ENCODE measurements around the gene FNDC3B. TPM values are rescaled to one million over a fixed set of nuclear protein-coding genes. Genes with fewer than 3 reads are reported as not detected.
A peak's percentile ranks its signal among the peaks of the same experiment; 100 is the strongest.

The FNDC3B gene
- total RNA-seq, 4 donors from 2014 or later: 59.8 to 72.6 (median 65.6) TPM

DNA sequence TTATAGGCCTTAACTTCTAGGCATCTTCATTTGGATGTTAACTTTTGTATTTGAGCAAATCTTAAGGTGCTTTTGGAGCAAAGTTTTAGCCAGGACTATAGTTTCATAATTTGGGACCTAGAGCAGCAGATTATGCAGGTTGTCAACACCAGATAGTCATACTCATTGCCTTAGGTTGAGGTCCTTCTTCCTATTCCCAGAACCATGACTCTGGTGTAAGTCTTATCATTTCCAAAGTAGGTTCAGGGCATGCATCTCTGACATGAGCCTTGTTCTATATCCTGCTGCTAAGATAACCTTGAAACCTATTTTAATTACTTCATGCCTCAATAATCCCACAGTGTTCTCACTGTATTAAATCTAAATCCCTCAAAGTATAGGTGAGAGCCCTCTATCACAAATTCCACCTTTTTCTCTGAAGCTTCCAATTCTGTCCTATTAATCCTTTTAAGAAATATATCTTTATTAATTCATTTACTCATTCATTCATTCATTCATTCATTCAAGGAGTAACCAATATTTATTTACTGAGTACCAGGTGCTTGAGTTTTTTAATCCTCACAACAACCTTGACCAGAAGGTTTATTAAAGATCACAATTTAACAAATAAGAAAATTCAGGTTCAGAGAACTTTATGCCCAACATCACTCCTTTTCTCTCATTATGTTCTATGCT is 2.7 kb upstream of the FNDC3B start:
- no peak for DNase-seq (ENCODE audit: extremely low spot score)
- Histone ChIP-seq H3K9me3 (no peaks in the 10 kb centered on the region), H3K4me1 (peaks cover 9 to 14% (median 12%) of the 10 kb centered on the region in 4 donors), H3K27ac (replicated peaks in 1 of 4) (no peak overlapping the region), H3K27me3 (no peaks in the 10 kb centered on the region), H3K36me3 (no peaks in the 10 kb centered on the region), H3K4me3 (no peak overlapping the region)
- intact Hi-C loops (cut with DNase I): loop anchor here (5.0 kb wide), 1 partner anchor 306 kb away; no protein-coding TSS in a partner anchor
- no peak for TF ChIP-seq POLR2AphosphoS5 (IDR thresholded peaks at IDR 0.05)
- TF ChIP-seq EP300 (IDR thresholded peaks at IDR 0.05): no peak
- TF ChIP-seq POLR2A (IDR thresholded peaks at IDR 0.05; ENCODE audit: low read depth): no peak
- TF ChIP-seq, protein P1, sequence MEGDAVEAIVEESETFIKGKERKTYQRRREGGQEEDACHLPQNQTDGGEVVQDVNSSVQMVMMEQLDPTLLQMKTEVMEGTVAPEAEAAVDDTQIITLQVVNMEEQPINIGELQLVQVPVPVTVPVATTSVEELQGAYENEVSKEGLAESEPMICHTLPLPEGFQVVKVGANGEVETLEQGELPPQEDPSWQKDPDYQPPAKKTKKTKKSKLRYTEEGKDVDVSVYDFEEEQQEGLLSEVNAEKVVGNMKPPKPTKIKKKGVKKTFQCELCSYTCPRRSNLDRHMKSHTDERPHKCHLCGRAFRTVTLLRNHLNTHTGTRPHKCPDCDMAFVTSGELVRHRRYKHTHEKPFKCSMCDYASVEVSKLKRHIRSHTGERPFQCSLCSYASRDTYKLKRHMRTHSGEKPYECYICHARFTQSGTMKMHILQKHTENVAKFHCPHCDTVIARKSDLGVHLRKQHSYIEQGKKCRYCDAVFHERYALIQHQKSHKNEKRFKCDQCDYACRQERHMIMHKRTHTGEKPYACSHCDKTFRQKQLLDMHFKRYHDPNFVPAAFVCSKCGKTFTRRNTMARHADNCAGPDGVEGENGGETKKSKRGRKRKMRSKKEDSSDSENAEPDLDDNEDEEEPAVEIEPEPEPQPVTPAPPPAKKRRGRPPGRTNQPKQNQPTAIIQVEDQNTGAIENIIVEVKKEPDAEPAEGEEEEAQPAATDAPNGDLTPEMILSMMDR (IDR thresholded peaks at IDR 0.05): no peak

DNA sequence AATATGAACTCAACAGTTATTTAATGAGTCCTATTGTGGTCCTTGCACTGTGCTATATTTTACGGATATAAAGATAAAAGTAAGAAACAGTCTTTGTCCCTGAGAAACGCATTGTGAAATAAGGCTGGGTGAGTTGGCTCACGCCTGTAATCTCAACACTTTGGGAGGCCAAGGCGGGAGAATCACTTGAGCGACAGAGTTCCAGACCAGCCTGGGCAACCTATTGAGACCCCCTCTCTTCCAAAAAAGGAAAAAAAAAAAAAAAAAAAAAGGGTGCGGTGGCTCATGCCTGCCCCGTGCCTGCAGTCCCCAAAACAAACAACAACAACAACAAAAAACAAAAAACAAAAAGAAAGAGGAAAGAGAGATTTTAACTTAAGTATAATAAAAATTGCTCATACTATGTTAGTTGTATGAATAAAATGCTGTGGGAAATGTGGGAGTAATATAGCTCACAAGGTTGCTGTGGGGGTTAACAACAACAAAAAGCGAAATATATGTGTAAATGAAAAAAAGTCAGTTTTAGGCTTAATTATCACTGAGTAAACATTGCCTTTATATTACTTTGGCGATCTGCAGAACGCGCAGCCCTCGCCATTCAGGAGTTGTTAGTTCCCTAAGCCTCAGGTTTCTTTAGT is 461 bp upstream of the FNDC3B start:
- DNase-seq (ENCODE audit: extremely low spot score): no peak
- TF ChIP-seq POLR2A (IDR thresholded peaks at IDR 0.05; ENCODE audit: low read depth): no peak
- no peak for TF ChIP-seq EP300 (IDR thresholded peaks at IDR 0.05)
- peaks cover 22 to 36% (median 33%) of the 10 kb centered on the region in 4 donors for H3K4me1 ChIP-seq
- WGBS: 32% methylated on average over 12 of the region's 12 CpGs
- intact Hi-C loops (cut with DNase I): loop anchor here (5.0 kb wide), 1 partner anchor 303 kb away; no protein-coding TSS in a partner anchor
- no peaks in the 10 kb centered on the region for H3K36me3 ChIP-seq
- H3K27ac ChIP-seq (replicated peaks in 1 of 4): peak overlapping the region; percentile 96 to 100 (median 98)
- peak overlapping the region; percentile 82 to 99 (median 98) for H3K4me3 ChIP-seq
- H3K9me3 ChIP-seq: no peaks in the 10 kb centered on the region
- no peaks in the 10 kb centered on the region for H3K27me3 ChIP-seq

DNA sequence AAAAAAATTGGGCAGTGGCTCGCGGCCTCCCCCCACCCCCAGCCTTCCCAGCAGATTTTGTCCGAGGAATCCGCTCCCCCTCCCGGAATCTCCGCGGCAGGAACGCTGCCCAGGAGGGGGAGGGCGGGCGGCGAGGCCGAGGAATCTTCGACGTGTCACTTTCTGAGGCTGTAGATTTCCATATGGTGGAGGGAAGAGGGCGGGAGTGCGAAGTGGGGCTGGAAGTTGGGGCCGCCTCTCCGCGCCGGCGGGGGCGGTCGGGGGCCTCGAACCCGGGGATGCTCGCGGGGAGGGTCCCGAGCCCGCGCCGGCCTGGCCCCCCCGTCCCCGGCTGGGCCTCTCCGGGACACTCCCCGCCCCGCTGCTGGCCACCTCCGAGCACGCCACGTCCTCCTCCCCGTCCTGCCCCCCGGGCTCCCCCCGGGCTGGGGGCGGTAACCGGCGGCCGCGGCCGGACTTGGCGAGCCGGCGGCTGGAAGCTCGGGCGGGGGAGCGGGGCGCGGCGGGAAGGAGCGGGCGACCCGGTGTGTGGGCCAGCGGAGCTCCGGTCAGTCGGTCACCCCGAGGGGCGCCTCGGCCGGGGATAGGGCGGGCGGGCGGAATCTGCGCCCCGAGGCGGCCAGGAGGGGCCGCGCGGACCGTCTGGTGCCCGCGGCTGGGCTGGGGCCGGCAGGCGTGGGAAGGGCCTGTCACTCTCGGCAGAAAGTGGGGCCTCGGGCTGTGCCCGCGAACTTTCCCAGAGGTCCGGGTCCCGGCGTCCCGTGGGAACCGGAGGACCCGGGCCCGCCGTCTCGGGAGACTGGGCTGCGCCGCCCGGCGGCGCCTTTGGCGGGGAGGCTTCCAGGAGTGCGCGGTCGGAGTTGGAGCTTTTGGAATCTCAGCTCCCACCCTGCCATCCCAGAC is 951 bp downstream of the FNDC3B start:
- Histone ChIP-seq H3K27me3 (no peaks in the 10 kb centered on the region), H3K36me3 (no peaks in the 10 kb centered on the region), H3K27ac (replicated peaks in 1 of 4) (peak overlapping the region; percentile 96 to 100 (median 98)), H3K4me3 (peak overlapping the region; percentile 82 to 99 (median 98)), H3K9me3 (no peaks in the 10 kb centered on the region), H3K4me1 (peaks cover 34 to 50% (median 47%) of the 10 kb centered on the region in 4 donors)
- 0% methylated on average over 19 of the region's 103 CpGs for WGBS
- no peak for DNase-seq (ENCODE audit: extremely low spot score)
- peak; percentile 76 to 79 for TF ChIP-seq POLR2AphosphoS5 (IDR thresholded peaks at IDR 0.05)
- TF ChIP-seq EP300 (IDR thresholded peaks at IDR 0.05): peak; percentile 28
- TF ChIP-seq, protein P1 (IDR thresholded peaks at IDR 0.05): peak; percentile 19 to 30 (median 29)
- TF ChIP-seq POLR2A (IDR thresholded peaks at IDR 0.05; ENCODE audit: low read depth): peak; percentile 44
- intact Hi-C loops (cut with DNase I): loop anchor here (10.0 kb wide), 1 partner anchor 164 kb away; no protein-coding TSS in a partner anchor

DNA sequence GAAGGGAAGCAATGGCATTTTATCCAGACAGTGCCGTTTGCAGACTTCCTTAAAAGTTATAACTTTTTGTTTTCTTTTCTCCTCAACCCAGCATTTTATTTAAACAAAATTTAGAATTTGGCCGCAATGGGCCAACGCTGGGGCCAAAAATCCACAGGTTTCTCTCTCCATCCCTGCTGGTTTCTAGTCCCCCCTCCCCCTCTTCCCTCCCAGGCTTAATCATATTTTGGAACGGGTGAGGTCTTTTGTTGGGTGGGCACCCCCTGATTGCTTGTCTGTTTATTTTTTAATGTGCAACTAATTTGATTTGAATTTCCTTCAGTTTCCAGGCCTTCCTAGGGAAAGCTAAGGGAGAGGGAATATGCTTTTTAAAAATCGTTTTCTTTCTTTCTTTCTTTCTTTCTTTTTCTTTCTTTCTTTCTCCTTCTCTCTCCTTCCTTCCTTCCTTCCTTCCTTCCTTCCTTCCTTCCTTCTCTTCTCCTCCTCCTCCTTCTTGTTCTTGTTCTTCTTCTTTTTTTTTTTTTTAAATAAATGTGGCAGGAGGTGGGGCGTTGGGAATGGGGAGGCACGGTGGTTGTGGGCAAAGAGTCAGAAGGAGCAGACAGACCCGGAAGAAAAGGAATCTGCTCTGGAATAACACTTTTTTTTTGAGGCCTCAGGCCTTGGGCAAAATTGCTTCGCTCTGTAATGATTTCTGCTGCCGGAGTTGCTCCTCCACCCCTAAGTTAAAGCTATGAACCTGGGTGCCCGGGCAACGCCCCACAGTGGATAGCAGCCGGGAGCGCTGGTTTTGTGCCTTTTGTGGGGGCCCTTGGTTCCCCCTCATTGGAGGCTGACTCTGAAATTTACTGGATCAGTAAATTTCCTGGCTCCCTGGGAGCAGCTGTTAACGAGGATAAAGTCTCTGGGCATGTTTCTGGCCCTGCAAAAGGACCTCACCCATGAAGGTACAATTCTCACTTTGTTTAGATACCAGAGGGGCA is 1.9 kb downstream of the FNDC3B start:
- H3K36me3 ChIP-seq: no peaks in the 10 kb centered on the region
- 8% methylated on average over 15 of the region's 15 CpGs for WGBS
- peaks cover 39 to 60% (median 56%) of the 10 kb centered on the region in 4 donors for H3K4me1 ChIP-seq
- no peaks in the 10 kb centered on the region for H3K27me3 ChIP-seq
- TF ChIP-seq POLR2A (IDR thresholded peaks at IDR 0.05; ENCODE audit: low read depth): no peak
- no peak for TF ChIP-seq EP300 (IDR thresholded peaks at IDR 0.05)
- no peak for TF ChIP-seq POLR2AphosphoS5 (IDR thresholded peaks at IDR 0.05)
- TF ChIP-seq, protein P1 (IDR thresholded peaks at IDR 0.05): no peak
- no peaks in the 10 kb centered on the region for H3K9me3 ChIP-seq
- H3K4me3 ChIP-seq: peak overlapping the region; percentile 82 to 99 (median 98)
- DNase-seq (ENCODE audit: extremely low spot score): no peak
- intact Hi-C loops (cut with DNase I): loop anchor here (10.0 kb wide), 1 partner anchor 164 kb away; no protein-coding TSS in a partner anchor
- H3K27ac ChIP-seq (replicated peaks in 1 of 4): peak overlapping the region; percentile 96 to 100 (median 98)

Measured in esophagus muscularis mucosa (tissue), 4 donors.